Prostate gland (tissue), 2 donors: ENCODE data around the gene NPB.

Experiments
- POLR2AphosphoS5 ChIP-seq: sonication (generic); formaldehyde crosslinking; IDR thresholded peaks from one replicate; pipeline ENCODE4 v1.6.1; 2017; ENCODE audit warnings: antibody characterized with exemption
- TF ChIP-seq, protein P1 (sequence below), 4 experiments: fragments of 200-600 bp in 2 of 4; fragments of 450-650 bp in 2 of 4; sonication (generic) in 2 of 4; IDR thresholded peaks; 1 replicate in 3 of 4; 2 replicates in 1 of 4; pipeline ENCODE4 v1.5.1; 2016 to 2019; ENCODE audit warnings: antibody characterized with exemption in 4 of 4, mild to moderate bottlenecking in 2 of 4, moderate library complexity in 2 of 4

DNA sequence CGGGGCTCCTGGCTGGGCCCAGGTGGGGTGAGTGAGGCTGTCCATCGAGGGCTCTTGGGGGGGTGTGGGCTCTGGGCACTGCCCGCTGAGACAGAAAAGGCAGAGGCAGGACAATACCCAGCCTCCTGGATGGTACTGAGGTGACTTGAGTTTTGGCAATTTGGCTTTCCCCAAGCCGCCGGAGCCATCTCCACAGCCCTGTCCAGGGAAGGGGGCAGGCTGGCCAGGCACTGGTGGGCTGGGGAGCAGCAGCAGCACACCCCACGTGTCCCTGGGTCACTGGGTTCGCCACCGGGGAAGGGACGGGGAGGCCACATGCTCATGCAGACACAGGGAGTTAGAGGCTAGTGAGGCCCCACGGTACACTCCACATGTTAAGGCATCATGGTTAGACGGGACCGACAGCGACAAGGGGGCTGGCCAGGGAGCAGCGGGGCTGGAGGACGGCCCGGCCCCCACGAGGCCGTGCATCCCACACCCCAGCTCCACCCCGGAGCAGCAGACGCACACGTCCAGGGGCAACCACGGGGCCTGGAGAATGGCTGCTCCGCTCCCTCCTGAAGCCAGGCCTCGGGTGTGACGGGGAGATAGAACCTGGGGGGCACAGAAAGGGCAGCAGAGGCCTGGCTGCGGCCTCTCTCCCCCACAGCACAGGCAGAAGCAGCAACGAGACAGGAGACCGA, 33.9 kb upstream of the NPB start:
- TF ChIP-seq, protein P1, sequence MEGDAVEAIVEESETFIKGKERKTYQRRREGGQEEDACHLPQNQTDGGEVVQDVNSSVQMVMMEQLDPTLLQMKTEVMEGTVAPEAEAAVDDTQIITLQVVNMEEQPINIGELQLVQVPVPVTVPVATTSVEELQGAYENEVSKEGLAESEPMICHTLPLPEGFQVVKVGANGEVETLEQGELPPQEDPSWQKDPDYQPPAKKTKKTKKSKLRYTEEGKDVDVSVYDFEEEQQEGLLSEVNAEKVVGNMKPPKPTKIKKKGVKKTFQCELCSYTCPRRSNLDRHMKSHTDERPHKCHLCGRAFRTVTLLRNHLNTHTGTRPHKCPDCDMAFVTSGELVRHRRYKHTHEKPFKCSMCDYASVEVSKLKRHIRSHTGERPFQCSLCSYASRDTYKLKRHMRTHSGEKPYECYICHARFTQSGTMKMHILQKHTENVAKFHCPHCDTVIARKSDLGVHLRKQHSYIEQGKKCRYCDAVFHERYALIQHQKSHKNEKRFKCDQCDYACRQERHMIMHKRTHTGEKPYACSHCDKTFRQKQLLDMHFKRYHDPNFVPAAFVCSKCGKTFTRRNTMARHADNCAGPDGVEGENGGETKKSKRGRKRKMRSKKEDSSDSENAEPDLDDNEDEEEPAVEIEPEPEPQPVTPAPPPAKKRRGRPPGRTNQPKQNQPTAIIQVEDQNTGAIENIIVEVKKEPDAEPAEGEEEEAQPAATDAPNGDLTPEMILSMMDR (IDR thresholded peaks at IDR 0.05), result no peak
- no peak for TF ChIP-seq POLR2AphosphoS5
